Esophagus squamous epithelium (tissue), 5 donors: ENCODE results near the gene SORCS1. TPM values are rescaled to one million over a fixed set of nuclear protein-coding genes. Genes with fewer than 3 reads are reported as not detected.

ENCODE experiments used
- DNase-seq: peaks from one replicate; lab custom pipeline; 2025; lab: John Stamatoyannopoulos, UW
- H3K27ac ChIP-seq, 4 donors: fragments of 200-600 bp; sonication (generic); one replicate each; pipeline ENCODE4 v1.5.1; 2016 to 2019; ENCODE audit warnings: mild to moderate bottlenecking in 1 of 4
- H3K27me3 ChIP-seq, 4 donors: fragments of 200-600 bp; sonication (generic); 1 replicate in 3 of 4; 2 replicates in 1 of 4; pipeline versions ENCODE4 v1.5.1 to v1.6.0; 2017 to 2021; ENCODE audit warnings: antibody characterized with exemption in 1 of 4
- H3K36me3 ChIP-seq, 3 donors: fragments of 200-600 bp; sonication (generic); one replicate each; pipeline ENCODE4 v1.5.1; 2016 to 2019
- H3K4me1 ChIP-seq, 3 donors: fragments of 200-600 bp; sonication (generic); one replicate each; pipeline ENCODE4 v1.5.1; 2017 to 2019
- H3K4me3 ChIP-seq, 4 donors: fragments of 200-600 bp; sonication (generic); 1 replicate in 3 of 4; 2 replicates in 1 of 4; pipeline ENCODE4 v1.5.1; 2016 to 2019; ENCODE audit warnings: mild to moderate bottlenecking in 2 of 4, moderate library complexity in 1 of 4
- H3K9me3 ChIP-seq, 3 donors: fragments of 200-600 bp; sonication (generic); one replicate each; pipeline ENCODE4 v1.5.1; 2016 to 2019
- CTCF ChIP-seq, 6 experiments: fragments of 450-650 bp in 4 of 6; fragments of 200-600 bp in 2 of 6; sonication (generic) in 2 of 6; IDR thresholded peaks; one replicate each; pipeline ENCODE4 v1.5.1; 2016 to 2019; ENCODE audit warnings: antibody characterized with exemption in 6 of 6, mild to moderate bottlenecking in 4 of 6, moderate library complexity in 4 of 6
- POLR2A ChIP-seq, 4 donors: fragments of 450-650 bp; IDR thresholded peaks; one replicate each; pipeline ENCODE4 v1.6.1; 2017; ENCODE audit warnings: antibody characterized with exemption in 4 of 4, mild to moderate bottlenecking in 4 of 4, moderate library complexity in 3 of 4
- WGBS, 2 donors: methylation state at CpG; one replicate each; pipeline ENCODE4 v1.1.5; 2018; 5-methylcytosine and 5-hydroxymethylcytosine counted together
- intact Hi-C: fragments of 100-400 bp; cut with DNase I; formaldehyde crosslinking; loops from one replicate; pipeline ENCODE4 v1.15.0; 2022
- total RNA-seq, 4 donors: library from RNA; depleted of rRNA; stranded (reverse); fragments of >200 nt; gene quantifications; one replicate each; pipeline ENCODE4 v1.1.0, GENCODE V29; 2016
- donor health status: DM: yes; HTN: yes; CAD: no.

Gene SORCS1
- total RNA-seq, 4 donors from 2014 or later = 0.88 to 4.8 (median 1.4) TPM; not detected in 1

DNA sequence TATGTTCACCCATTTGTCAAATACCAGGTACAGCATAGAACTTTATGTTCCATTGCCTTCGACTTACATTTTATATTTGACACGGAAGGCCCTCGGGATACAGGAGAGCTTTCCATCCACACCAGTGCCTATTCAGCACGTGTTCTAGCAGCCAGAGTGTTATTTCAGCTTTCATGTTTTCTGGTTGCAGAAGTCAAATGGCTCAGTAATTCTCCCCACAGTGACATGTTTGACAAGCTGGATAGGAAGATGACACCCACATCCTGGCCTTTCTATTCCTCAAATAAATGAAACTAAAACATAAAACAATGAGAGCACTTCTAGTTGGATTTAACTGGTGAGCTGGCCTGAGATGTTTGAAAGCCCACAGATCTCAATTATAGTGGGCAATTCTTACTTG is 173.4 kb downstream of the SORCS1 start:
- WGBS, 2 donors = 63 to 64% methylated on average over 4 of the region's 4 CpGs
- no peak for DNase-seq
- H3K9me3 ChIP-seq = no peaks in the 10 kb centered on the region
- H3K27ac ChIP-seq = no peak overlapping the region
- H3K4me3 ChIP-seq = no peak overlapping the region
- no peaks in the 10 kb centered on the region for H3K36me3 ChIP-seq
- H3K27me3 ChIP-seq = no peaks in the 10 kb centered on the region
- intact Hi-C loops = no loop called here
- H3K4me1 ChIP-seq = no peaks in the 10 kb centered on the region
- TF ChIP-seq POLR2A (IDR thresholded peaks at IDR 0.05) (no peak), CTCF (IDR thresholded peaks at IDR 0.05) (no peak)

- Histone ChIP-seq H3K36me3 (no peaks in the 10 kb centered on the region), H3K27ac (no peak overlapping the region), H3K4me3 (no peak overlapping the region), H3K27me3 (no peaks in the 10 kb centered on the region), H3K4me1 (no peaks in the 10 kb centered on the region), H3K9me3 (no peaks in the 10 kb centered on the region)
- intact Hi-C loops = no loop called here
- no peak for DNase-seq
- no peak for TF ChIP-seq POLR2A (IDR thresholded peaks at IDR 0.05)
- no peak for TF ChIP-seq CTCF (IDR thresholded peaks at IDR 0.05)
- 50 to 53% methylated on average over 5 of the region's 5 CpGs for WGBS, 2 donors
Measured at GRCh38 chr10:106987362-106987761, 177.1 kb downstream of the SORCS1 start.

DNA sequence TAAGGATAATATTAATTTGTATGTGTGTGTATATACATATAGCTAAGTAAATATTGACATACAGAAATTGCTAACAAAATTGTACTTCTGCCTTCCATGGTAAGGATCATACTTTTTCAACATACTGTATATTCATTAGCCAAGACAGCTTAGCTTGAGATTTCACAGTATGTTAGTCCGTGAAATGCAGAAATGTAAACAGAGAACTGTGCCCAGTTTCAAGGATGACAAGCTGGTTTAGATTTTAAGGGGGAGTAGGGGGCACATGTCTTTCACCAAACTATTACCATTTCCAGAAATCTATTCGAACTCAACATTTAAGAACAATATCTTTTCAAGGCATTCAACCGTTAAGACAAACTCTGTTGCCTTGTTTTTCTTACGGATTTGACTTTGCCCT is 182.2 kb downstream of the SORCS1 start:
- intact Hi-C loops = no loop called here
- Histone ChIP-seq H3K36me3 (no peaks in the 10 kb centered on the region), H3K4me1 (no peaks in the 10 kb centered on the region), H3K27me3 (no peaks in the 10 kb centered on the region), H3K27ac (no peak overlapping the region), H3K9me3 (no peaks in the 10 kb centered on the region), H3K4me3 (no peak overlapping the region)
- 38 to 41% methylated on average over 4 of the region's 4 CpGs for WGBS, 2 donors
- no peak for DNase-seq
- TF ChIP-seq CTCF (IDR thresholded peaks at IDR 0.05) = no peak
- no peak for TF ChIP-seq POLR2A (IDR thresholded peaks at IDR 0.05)

DNA sequence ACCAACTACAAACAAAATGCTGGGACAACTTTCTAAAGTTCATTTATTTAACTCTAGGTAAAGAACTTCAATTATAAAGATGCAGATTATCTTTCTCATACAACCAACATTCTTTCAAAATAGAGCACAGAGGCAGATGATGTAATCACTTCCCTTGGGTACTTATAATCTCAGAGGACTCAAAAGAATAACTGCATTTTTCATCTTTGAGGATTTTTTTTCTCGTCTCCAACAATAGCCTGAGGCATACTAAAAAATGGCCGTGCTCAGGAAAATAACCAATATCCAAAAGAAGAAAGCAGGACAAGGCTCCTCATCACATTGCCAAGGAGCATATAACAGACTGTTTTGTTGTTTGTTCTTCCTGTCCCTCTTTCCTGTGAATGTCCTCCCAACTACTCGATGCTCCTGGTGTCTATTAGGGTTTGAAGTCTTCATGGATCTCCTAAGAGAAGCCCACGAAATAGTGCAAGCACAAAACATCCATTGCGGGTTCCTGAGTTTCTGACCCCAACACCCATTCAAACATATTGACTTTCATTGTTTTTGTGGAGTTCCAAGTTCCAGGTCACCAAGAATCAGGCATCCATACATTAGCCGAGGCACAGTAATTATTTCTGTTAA is 182.9 kb downstream of the SORCS1 start:
- no peak for DNase-seq
- 43 to 53% methylated on average over 6 of the region's 6 CpGs for WGBS, 2 donors
- H3K27ac ChIP-seq = no peak overlapping the region
- intact Hi-C loops = no loop called here
- TF ChIP-seq CTCF (IDR thresholded peaks at IDR 0.05) (no peak), POLR2A (IDR thresholded peaks at IDR 0.05) (no peak)
- no peaks in the 10 kb centered on the region for H3K4me1 ChIP-seq
- no peak overlapping the region for H3K4me3 ChIP-seq
- no peaks in the 10 kb centered on the region for H3K36me3 ChIP-seq
- H3K9me3 ChIP-seq = peaks cover 0 to 3% (median 0%) of the 10 kb centered on the region in 3 donors
- H3K27me3 ChIP-seq = no peaks in the 10 kb centered on the region

DNA sequence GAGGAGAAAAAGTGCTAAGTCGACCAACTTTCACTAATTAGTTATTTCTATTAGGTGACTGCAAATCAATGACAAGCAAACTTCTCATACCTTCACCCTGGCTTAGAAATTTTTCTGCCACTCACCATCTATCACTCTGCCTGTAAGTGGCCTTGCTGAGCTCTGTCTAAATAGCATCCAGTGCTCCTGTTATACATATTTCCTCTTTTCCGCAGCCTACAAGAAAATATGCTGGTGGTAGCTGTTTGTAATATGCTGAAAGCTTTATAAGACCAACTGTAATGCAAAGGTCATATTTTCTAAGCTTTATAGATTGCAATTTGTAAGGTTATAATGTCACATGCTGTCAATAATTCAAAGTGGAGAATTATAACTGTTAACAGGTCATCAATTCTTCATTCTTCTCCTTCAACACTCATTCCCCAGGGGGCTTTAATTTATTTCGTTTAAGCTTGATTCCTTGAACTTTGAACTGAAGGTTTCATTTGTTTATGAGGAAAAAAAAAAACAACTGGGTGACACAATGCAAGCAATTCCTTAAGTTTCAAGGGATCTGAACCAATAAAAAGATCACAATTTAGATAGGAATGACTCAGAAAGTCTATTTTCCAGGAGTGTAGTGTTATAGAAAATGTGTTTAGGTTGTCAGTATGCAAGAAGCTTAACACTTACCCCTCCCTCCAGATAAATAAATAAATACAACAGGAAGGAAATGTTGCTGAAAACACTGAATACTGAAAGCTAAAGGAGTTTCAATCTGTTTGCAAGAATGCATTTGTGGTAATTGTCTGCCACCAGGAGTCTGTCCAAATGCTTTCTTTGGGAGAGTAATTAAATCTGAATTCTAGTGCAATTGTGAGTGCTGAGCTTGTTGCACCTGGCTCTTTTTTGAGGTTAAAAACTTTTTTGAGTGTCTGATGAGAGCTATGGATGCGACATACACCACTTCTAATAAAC is 183.7 kb downstream of the SORCS1 start:
- WGBS, 2 donors = 47 to 56% methylated on average over 4 of the region's 4 CpGs
- no peak overlapping the region for H3K27ac ChIP-seq
- H3K9me3 ChIP-seq = peaks cover 0 to 3% (median 0%) of the 10 kb centered on the region in 3 donors
- H3K4me1 ChIP-seq = no peaks in the 10 kb centered on the region
- H3K4me3 ChIP-seq = no peak overlapping the region
- DNase-seq = no peak
- H3K36me3 ChIP-seq = no peaks in the 10 kb centered on the region
- intact Hi-C loops = no loop called here
- H3K27me3 ChIP-seq = no peaks in the 10 kb centered on the region
- no peak for TF ChIP-seq POLR2A (IDR thresholded peaks at IDR 0.05)
- TF ChIP-seq CTCF (IDR thresholded peaks at IDR 0.05) = no peak
